Rectal smooth muscle tissue (tissue), 1 donor: ENCODE results near the gene P2RY12.
"Not testable (repeated sequence)": the region's sequence is repeated elsewhere in the genome, so short reads cannot be mapped to it uniquely, and the experiment has no call there.

Experiments
- H3K27ac ChIP-seq: one replicate; pipeline ENCODE4 v1.7.0; 2013; ENCODE audit warnings: low read depth, low read length, inconsistent platforms
- H3K27me3 ChIP-seq: one replicate; pipeline ENCODE4 v1.7.0; 2013; ENCODE audit warnings: low read length; ENCODE audit not compliant: control insufficient read depth, insufficient read depth
- H3K36me3 ChIP-seq: one replicate; pipeline ENCODE4 v1.7.0; 2013; ENCODE audit warnings: low read length; ENCODE audit not compliant: control insufficient read depth, insufficient read depth
- H3K4me1 ChIP-seq: one replicate; pipeline ENCODE4 v1.7.0; 2013; ENCODE audit warnings: low read length; ENCODE audit not compliant: control insufficient read depth, insufficient read depth
- H3K4me3 ChIP-seq: one replicate; pipeline ENCODE4 v1.7.0; 2013; ENCODE audit warnings: low read length
- H3K9ac ChIP-seq: one replicate; pipeline ENCODE4 v1.7.0; 2013; ENCODE audit warnings: low read length

Gene P2RY12

DNA sequence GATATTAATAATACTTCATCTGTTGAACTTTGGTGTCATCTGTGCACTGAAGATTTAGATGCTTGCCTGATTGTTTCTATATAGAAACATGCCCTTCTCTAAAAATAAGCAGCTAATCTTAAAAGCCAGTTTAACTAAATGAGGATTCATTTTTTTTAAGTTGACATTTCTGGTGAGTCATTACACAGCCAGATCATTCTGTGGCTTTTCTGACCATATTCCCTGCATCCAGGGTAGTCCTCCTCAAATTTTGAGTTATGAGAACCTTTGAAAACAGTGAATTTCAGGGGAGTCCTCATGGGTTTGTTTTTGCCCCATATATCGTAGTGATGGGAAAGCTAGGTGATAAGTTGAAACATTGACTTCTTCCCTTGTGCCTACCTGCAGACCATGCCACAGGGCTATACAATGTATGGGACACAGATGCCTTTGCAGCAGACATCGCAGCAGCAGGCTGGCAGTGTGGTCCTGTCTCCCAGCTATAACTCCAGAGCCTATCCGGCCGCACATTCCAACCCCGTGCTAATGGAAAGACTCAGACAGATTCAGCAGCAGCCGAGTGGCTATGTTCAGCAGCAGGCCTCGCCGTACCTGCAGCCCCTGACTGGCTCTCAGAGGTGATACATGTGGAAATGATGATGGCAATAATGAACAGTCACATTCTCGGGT, 26.5 kb upstream of the P2RY12 start:
- Histone ChIP-seq H3K27ac (no peak overlapping the region), H3K9ac (no peak overlapping the region), H3K4me1 (peaks cover 3% of the 10 kb centered on the region), H3K4me3 (no peak overlapping the region), H3K27me3 (no peaks in the 10 kb centered on the region), H3K36me3 (no peaks in the 10 kb centered on the region)

DNA sequence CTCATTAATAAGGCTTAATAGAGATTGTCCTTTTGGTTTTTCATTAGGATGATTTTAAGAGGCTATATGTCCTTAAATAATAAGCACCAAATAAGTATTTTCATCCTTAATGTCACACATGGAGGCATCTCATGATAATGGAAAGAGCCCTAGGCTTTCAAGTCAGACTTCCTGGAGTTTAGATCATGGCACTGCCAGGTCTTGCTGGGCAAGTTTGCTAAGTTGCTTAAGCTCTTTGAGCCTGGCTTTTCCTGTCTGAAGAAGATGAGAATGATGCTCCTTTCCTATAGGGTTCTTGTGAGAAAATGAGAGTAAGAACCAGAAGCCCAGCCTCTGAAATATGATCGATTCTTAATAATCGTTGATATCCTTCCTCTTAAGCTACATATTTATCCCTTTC, 23.4 kb upstream of the P2RY12 start:
- Histone ChIP-seq H3K27ac (no peak overlapping the region), H3K4me1 (peaks cover 3% of the 10 kb centered on the region), H3K4me3 (no peak overlapping the region), H3K9ac (no peak overlapping the region), H3K27me3 (no peaks in the 10 kb centered on the region), H3K36me3 (no peaks in the 10 kb centered on the region)

DNA sequence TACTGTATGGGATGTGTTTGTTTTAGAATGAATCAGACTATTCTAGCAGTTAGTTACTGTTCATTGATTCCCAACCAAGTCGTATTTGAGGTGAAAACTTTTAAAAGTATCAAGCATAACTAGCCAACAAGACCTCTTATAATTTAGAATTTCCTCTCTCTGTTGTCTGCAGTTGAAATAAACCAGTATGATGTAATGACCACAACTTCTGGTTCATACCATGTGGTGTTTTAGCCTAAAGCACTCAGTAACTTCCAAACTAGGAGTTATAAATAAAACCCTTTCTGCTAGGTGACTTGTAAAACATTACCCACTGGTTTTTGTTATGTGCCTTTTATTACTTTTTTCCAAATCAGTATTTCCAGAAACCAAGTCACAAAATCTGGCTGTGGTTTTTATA, 19.8 kb upstream of the P2RY12 start:
- Histone ChIP-seq H3K4me1 (no peaks in the 10 kb centered on the region), H3K27ac (no peak overlapping the region), H3K27me3 (no peaks in the 10 kb centered on the region), H3K4me3 (no peak overlapping the region), H3K9ac (no peak overlapping the region), H3K36me3 (no peaks in the 10 kb centered on the region)

DNA sequence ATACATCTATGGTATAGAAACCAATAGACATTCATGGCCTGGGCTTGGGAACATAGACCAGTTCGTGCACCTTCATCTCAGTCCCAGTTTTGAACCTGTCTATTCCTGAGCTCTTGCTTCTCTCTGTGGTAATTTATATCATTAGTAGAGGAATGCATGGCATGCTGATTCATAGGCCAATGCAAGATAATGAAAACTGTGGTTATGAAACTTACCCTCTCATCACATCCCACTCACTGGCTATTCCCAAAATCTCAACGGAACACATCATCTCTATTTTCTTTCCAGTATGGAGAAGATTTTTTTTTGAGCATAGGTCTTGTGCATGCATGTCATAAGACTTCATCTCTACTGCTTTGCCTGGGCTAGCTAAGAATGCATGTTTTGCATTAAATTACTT, 18.7 kb upstream of the P2RY12 start:
- Histone ChIP-seq H3K27ac (no peak overlapping the region), H3K4me3 (no peak overlapping the region), H3K27me3 (no peaks in the 10 kb centered on the region), H3K36me3 (no peaks in the 10 kb centered on the region), H3K9ac (no peak overlapping the region), H3K4me1 (no peaks in the 10 kb centered on the region)

DNA sequence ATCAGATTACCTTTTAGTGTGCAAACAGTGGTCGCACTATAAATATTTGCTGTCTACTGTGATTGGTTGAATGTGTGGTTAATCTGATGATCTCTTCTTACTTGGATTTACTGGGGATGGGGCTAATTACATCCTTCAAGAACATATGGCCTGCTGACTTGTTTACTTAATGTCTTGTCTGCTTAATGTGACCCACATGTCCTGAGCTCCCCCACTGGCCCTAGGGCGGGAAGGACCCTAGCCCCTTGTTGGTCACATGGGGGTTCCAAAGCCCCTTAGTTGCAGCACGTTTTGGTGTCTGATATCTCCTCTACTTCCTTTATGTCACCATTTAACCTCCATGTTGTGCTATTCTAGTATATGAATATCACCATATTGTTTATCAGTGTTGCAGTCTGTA, 17.8 kb upstream of the P2RY12 start:
- Histone ChIP-seq H3K4me1 (no peaks in the 10 kb centered on the region), H3K27ac (no peak overlapping the region), H3K36me3 (no peaks in the 10 kb centered on the region), H3K4me3 (no peak overlapping the region), H3K9ac (no peak overlapping the region), H3K27me3 (no peaks in the 10 kb centered on the region)

DNA sequence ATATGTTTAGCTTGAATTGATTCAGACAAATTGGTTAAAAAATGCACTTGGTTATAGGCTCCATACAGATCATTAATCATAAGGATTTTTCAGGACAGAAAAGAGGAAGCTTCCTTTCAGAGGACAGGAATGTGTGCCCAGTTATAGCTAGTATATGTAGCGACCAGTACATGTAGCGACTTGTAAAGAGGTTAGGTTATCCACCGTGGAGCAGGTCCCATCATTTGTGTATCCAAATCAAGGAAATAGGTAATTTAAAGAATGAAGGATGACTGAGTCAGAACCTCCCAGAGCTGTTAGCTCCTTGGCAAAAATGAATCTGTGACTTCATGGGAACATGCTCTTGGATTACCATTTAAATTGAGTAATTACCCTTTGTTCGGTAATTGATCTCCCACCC, 15.8 kb upstream of the P2RY12 start:
- Histone ChIP-seq H3K4me1 (no peaks in the 10 kb centered on the region), H3K27ac (no peak overlapping the region)

DNA sequence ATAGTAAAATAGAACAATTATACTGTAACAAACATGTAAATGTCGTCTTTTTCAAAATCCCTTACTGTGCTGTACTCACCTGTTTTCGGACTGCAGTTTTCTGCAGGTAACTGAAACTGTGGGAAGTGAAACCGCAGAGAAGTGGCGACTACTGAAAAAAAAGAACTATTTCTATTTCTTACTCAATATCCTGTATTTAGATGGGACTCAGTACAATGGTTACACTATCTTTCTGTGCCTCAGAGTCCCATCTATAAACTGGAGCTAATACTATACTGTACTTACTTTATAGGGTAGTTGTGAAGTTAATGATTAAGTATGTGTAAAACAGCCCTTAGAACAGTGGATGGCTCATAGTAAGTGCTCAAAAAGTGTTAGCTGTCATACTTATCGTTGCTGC, 14.3 kb upstream of the P2RY12 start:
- no peak overlapping the region for H3K27ac ChIP-seq
- H3K4me1 ChIP-seq = no peaks in the 10 kb centered on the region
- H3K27me3 ChIP-seq = no peaks in the 10 kb centered on the region
- H3K9ac ChIP-seq = no peak overlapping the region
- H3K4me3 ChIP-seq = no peak overlapping the region
- no peaks in the 10 kb centered on the region for H3K36me3 ChIP-seq

More for the DNA sequence above, 15.8 kb upstream of the P2RY12 start:
- no peaks in the 10 kb centered on the region for H3K27me3 ChIP-seq
- no peak overlapping the region for H3K4me3 ChIP-seq
- no peaks in the 10 kb centered on the region for H3K36me3 ChIP-seq
- H3K9ac ChIP-seq = no peak overlapping the region

DNA sequence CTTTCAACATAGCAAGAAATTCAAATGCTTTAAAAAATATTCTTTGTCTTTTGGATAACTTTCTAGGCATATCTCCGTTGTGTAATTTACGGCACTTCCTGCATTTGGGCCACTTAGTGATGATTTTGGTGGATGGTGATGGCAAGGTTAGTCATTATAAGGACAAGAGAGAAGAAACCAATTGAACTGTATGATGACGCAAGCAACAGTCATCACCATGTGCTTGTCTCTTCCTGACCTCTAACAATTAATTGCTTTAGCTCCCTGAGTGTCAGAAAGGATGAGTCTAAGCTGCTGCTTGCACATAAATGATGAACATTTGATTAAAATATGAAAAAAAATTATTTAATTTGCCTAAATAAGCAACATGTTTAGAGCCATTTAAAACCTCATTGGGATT, 11.3 kb upstream of the P2RY12 start:
- Histone ChIP-seq H3K4me3 (no peak overlapping the region), H3K36me3 (no peaks in the 10 kb centered on the region), H3K27ac (no peak overlapping the region), H3K27me3 (no peaks in the 10 kb centered on the region), H3K4me1 (no peaks in the 10 kb centered on the region), H3K9ac (no peak overlapping the region)

DNA sequence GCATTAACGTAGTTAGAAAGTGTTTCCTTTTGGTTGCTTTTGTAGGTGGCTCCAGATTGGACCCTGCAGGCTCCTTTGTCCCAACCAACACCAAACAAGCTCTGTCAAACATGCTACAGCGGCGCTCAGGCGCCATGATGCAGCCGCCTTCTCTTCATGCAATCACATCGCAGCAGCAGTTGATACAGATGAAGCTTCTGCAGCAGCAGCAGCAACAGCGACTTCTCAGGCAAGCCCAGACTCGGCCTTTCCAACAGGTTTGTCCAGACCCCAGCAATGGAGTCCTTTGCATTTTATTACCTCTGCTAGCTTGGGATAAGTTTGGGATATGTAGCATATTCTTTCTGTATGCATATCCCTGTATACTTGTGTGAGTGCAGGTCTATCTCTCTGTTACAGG, 10.1 kb upstream of the P2RY12 start:
- H3K27ac ChIP-seq = no peak overlapping the region
- H3K4me1 ChIP-seq = no peaks in the 10 kb centered on the region
- no peaks in the 10 kb centered on the region for H3K36me3 ChIP-seq
- no peak overlapping the region for H3K4me3 ChIP-seq
- H3K27me3 ChIP-seq = no peaks in the 10 kb centered on the region
- no peak overlapping the region for H3K9ac ChIP-seq

DNA sequence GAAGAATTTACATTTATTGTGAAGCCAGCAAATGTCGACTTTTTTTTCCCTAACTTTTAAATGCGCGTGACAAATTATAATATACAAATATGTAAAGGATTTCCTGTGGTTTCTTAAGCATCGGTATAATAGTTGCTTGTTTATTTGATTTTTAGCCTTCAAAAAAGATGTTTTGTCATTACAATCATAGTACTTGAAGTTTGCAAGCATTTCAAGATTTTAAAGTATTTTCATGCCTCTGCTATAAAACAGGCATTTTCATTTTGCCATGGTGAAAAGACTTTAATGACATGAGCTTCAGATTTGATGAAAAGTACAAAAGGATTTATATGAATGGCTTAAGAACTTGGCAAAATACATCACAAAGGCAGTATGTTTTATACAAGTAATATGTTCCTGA, 9.4 kb upstream of the P2RY12 start:
- Histone ChIP-seq H3K4me1 (no peaks in the 10 kb centered on the region), H3K36me3 (no peaks in the 10 kb centered on the region), H3K27ac (no peak overlapping the region), H3K27me3 (no peaks in the 10 kb centered on the region), H3K9ac (no peak overlapping the region), H3K4me3 (no peak overlapping the region)

DNA sequence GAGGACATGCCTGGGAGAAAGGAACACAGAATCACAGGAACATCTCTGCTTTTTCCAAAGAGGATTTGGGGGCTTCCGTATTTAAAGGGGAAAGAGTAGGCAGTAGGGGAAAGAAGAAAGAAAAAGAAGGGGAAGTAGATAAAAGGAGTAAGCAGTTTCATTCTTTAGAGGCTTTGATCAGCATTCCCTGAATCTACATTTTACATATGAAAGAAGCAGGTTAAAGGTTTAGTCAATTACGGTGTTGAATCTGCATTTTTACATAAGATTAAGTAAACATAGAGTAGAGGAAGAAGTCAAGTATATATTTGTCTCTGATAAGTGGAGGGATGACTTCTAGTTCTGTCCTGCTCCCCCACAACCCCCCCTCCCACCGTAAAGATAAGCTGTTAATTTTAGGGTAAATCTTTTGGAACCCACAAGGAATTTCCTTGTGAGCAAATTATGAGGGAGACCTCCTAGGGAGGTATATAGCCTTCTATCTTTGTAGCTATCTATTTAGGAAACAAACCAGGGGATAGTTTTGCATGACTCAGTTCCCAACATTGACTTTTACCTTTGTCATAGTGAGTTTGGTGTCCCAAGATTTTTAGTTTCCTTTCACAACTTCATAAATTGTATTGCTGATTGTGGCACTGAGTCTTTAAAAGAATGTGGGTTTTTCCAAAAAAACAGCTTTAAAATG, 8.7 kb upstream of the P2RY12 start:
- Histone ChIP-seq H3K27ac (no peak overlapping the region), H3K4me3 (no peak overlapping the region), H3K4me1 (no peaks in the 10 kb centered on the region), H3K27me3 (no peaks in the 10 kb centered on the region), H3K9ac (no peak overlapping the region), H3K36me3 (no peaks in the 10 kb centered on the region)

DNA sequence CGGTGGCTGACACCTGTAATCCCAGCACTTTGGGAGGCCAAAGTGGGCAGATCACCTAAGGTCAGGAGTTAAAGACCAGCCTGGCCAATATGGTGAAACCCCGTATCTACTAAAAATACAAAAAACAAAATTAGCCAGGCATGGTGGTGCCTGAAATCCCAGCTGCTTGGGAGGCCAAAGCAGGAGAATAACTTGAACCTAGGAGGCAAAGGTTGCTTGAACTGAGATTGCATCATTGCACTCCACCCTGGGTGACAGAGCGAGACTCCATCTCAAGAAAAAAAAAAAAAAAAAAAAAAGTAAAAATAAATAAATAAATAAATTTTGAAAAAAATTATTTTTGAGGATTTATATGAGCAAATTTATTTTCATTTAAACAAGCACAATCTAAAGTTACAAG, 7.6 kb upstream of the P2RY12 start:
- H3K27ac ChIP-seq, H3K9ac ChIP-seq, H3K4me1 ChIP-seq, H3K4me3 ChIP-seq, H3K36me3 ChIP-seq, H3K27me3 ChIP-seq: not testable (repeated sequence)

DNA sequence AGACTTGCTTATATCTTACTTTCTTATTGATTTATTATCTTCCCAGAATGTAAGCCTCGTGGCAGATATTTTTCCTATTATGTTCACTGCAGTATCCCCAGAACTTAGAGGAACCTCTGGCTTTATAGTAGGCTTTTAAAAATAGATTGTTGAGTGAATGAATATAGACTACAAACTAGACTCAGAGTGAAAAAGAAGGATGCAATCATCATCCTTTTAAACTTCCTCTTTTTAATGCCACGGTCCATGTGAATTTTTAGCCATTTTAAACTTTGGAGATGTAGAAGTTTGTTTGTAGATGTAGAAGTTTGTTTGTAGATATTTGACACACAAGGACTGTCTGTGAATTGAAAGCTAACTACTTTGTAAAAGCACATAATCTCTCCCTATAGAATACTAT, 7.2 kb upstream of the P2RY12 start:
- H3K27ac ChIP-seq = no peak overlapping the region
- H3K4me3 ChIP-seq = no peak overlapping the region
- no peaks in the 10 kb centered on the region for H3K36me3 ChIP-seq
- H3K27me3 ChIP-seq = no peaks in the 10 kb centered on the region
- no peaks in the 10 kb centered on the region for H3K4me1 ChIP-seq
- H3K9ac ChIP-seq = no peak overlapping the region
